ENCODE results near the gene SNRPD2.
"Not testable (repeated sequence)": the region's sequence is repeated elsewhere in the genome, so short reads cannot be mapped to it uniquely, and the experiment has no call there.

Gene SNRPD2

DNA sequence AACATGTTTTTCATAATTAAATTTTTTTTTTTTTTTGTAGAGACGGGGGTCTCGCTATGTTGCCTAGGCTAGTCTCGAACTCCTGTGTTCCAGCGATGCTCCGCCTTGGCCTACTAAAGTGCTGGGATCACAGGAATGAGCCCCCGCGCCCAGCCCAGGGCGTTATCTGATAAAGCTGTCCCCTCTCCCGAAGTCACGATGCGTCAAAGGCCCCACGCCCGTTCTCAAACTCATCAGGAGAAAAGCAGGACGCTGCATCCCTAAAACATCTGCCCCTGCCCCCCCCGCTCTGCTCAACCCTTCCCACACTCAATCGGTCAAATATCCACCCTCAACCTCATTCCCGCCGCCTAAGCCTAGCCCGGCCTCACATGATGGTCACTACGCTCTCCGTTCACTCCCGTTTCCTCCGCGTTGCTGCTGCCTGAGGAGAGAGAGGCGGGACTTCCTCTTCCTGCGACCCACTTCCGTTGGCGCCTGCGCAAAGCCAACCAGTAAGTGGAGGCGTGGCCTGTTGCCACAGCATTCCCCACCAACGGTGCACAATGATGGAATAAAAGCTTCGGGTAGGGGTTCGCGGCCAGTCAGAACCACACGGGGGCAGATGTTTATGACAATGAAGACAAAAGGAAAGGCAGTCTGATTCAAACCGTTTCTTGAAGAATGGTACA is at the start of gene SNRPD2:
Gene SNRPD2, minus strand, starts transcription at position 438 of the 671 bp plus-strand sequence. Its CDS starts 65 bp downstream, at position 373.
- DNase-seq, result peak; percentile 94

DNA sequence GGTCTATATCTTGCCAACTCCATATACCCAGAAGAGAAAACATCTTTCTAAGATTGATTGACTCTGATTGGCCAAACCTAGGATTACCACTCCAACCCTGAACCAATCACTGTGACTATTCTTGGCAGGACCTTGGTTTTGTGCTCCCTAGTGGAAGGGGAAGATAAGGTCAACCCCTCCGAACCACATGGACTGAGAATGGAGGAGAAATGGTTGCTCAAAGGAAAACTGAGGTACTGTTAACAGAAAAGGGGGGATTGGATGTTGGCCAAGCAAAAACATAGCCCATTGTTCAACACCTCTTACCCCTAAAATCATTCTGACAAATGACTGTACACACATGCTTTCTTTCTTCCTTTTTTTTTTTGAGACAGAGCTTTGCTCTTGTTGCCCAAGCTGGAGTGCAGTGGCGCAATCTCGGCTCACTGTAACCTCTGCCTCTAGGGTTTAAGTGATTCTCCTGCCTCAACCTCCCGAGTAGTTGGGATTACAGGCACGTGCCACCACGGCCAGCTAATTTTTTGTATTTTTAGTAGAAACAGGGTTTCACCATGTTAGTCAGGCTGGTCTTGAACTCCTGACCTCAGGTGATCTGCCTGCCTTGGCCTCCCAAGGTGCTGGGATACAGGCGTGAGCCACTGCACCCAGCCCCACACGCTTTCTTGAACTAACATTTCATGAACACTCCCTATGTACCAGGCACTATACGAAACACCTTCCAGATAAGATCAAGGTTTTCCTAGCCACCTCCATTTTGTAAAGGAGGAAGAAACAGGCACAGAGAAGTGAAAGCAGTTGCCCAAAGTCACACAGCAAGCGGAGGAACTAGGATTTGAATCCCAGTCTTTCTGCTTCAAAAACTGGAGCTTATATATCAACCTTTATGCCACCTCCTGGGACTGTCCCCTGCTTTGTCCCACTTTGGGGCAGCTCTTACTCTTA is 48.0 kb upstream of the SNRPD2 start:
- DNase-seq, result no peak

DNA sequence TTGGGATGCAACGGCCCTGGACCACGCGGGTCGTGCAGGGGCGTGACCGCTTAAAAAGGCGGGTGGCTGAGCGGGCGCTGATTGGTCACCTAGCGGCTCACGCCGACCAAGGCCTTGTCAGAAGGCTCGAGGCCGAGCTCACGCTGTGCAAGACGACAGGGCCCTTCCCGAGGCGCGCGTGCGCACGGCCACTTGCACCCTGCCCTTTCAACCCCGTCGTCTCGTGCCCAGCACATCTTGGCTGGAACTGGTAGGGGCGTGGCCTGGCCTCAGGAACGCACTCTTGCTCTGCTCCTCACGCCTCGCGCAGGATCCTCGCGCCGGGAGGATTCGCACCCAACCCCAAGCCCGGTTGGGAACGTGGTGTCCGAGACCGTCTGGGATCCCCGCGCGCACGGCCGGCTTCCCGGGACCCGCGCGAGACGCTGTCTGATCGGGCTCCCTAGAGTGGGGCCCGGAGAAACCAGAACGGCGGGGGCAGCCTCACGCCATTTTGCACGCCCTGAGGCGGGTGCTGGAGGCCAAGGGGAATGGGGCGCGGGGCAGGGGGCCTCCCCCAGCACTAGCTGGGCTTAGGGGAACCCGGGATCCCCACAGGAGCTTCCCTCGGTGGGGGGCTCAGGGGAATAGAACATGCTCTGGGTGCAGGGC is 41.5 kb upstream of the SNRPD2 start, which contains the start of gene MEIOSIN:
Gene MEIOSIN, plus strand, starts transcription at position 280 of the 651 bp plus-strand sequence. CDS start 1,938 bp downstream, outside the sequence.
- no peak for DNase-seq

DNA sequence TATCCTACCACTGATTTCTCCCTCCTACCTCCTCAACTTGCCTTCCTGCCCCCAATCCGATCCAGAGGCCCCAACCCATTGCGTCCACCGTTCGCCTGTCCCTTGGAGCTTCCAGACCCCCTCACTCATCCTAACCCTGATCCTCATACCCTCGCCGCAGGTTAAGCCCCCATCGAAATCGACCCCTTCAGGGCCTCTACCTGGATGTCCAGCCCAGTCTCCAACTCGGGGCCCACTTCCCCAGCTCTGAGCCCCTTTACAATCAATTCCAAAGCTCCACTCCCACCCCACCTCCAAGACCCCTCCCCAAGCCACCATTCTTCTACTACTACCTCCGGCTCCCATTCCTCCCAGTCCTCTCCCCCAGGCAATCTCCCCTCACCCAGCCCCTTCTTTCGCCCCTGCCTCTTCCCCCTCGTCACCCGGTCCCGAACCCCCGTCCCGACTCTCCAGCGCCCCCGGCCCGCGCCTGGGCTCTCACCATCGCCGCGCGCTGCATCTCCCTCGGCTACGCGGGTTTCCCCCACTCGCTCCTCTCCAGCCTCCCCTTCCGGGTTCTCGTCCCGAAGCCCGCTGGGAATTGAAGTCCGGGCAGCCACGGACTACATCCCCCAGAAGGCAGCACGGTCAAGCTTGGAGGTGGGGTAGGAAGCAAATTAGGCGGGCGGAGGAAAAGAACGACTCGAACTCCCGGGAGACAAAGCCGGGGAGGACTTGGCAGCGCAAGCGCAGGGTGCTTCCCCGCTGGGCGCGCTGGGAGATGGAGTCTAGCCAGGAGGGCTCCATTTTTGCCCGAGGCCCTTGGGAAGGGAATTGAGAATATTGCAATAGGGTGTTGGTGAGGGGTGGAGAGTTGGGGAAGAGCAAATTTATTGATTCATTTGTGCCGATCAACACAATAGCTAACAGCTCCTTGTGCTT is 38.9 kb upstream of the SNRPD2 start, which contains the start of gene FBXO46:
Gene FBXO46, minus strand, starts transcription at position 529 of the 921 bp plus-strand sequence. CDS start 17,401 bp downstream, outside the sequence.
- DNase-seq, result peak; percentile 96

DNA sequence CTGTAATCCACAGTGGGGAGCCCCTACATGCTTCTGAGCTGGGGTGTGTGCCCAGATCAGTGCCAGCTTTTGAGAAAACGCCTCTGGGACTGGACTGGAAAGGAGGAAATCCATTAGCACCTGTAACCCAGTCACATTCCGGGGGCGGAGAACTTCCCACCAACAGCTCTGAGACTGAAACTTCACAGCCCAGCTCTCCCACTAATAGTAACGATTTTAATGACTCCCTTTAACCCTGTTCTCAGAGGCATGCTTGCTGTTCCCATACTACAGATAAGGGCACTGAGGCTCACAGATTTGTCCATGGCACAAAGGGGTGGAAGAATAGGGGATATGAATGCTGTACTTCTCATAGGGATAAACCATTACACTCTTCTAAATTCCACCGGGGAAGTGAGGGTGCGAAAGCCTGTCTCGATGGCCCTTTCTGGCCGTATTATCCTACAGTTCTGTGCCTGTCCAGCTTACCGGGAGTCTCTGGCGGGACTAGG is 38.1 kb upstream of the SNRPD2 start:
- DNase-seq, result peak; percentile 46

DNA sequence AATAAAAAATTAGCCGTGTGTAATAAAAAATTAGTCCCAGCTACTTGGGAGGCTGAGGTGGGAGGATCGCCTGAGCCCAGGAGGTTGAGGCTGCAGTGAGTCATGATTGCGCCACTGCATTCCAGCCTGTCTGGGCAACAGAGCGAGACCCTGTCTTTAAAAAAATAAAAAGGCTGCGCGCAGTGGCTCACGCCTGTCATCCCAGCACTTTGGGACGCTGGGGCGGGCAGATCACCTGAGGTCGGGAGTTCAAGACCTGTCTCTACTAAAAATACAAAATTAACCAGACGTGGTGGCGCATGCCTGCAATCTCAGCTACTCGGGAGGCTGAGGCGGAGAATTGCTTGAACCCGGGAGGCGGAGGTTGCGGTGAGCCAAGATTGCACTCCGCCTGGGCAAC is 36.9 kb upstream of the SNRPD2 start:
- DNase-seq, result not testable (repeated sequence)

DNA sequence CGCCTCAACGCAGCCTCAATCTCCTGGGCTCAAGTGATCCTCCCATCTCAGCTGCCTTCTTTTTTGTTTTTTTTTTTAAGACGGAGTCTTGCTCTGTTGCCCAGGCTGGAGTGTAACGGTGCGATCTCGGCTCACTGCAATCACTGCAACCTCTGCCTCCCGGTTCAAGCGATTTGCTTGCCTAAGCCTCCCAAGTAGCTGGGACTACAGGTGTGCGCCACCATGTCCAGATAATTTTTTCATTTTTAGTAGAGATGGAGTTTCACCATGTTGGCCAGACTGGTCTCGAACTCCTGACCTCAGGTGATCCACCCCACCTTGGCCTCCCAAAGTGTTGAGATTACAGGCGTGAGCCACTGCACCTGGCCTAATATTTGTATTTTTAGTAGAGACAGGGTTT is 28.3 kb upstream of the SNRPD2 start:
- not testable (repeated sequence) for DNase-seq

DNA sequence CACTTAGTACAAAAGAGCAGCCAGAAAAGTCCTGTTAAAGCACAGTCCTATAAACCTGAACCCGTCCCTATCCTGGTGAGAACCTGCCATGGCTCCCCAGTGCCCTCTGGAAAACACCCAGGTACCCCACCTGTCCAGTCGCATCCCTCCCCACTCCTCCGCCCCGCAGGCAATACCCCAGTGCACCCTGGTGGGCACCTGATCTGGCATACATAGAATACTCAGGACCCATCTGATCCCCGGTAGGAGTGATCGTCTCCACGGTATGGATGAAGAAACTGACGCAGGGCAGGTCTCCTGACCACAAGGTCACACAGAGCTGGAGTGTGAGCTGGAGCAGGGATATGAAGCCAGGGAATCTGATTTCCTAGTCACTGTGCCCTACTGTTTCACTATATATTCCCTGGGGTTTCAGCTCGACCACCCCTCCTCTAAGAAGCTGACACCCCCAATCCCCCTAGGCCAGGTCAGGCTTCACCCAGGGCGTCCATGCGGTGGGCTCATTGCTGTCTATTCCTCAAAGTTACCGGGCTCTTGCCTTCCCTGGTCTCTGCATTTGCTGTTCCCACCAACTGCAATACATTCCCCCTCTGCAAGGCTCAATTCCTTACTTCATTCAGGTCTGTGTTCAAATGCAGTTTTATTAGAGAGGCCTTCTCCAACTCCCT is 26.4 kb upstream of the SNRPD2 start:
- DNase-seq, result no peak

DNA sequence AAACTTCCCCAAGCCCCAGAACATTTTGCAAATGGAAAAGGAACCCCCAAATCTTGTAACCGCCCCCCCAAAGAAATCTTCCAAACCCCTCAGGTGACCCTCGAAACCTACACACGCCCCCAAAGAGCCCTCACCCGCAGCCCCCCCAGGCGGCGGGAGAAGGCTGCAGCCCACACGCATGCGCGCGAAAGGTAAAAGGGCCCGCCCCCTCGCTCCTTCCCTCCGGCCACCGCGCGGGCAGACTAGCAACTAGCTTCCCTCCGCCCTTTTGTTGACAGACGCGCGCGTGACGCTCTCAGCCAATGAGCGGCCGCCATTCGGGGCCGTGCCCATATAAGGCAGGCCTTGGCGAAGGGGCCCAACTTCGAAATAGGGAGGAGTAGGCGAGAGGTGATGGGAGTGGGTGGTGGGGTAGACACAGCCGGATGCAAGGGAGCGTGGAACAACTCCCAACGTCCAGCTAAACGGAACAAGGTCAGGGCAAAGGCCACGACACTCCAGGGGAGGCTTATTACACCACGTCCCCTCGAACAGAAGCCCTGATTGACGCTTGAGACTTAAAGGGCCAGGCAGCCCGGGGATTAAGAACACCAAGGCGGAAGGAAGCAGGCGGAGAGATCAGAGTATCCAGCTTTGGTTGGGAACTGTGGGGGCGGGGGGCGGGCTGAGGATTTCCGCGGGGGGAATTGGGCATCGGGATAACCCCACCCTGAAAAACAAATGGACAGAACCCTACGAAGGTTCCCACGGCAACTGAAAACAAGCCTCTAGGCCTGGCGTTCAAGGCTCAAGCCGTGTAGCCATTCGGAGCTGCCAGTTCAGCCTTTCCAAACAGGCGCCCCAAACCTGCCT is 25.6 kb upstream of the SNRPD2 start:
- DNase-seq, result peak; percentile 98

DNA sequence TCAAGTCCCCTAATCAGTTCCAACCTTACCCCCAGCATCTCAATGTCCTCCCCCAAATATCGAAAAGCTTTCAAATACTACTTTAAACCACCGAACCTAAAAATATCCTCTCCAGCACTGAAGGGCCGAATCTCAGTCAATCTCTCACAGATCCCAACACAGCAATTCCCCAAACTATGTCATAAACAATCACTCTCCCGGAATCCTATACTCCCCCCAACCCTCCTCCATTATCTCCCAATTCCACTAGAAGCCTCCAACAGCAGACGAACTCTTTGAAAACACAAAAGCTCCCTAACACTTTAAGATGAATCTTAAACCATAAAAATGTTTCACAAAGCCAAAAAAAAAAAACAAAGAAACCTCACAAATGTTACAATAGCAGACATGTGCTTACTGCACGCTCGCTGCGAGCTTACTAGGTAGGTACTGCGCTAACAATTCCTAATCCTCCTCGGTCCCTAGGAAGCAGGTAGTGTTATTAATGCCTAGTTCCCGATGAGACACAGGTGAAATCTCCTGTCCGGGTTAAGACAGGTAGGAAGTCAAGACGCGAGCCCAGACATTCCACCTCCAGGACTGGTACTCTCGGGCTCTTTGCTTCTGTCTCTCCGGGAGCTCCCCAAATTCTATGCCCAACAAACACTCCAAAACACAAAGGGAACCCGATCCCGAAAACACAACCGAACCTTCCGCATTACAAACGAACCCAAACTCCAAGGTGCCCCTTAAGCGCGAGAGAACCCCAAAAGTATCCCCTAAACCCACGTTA is 24.8 kb upstream of the SNRPD2 start:
- peak; percentile 29 for DNase-seq

DNA sequence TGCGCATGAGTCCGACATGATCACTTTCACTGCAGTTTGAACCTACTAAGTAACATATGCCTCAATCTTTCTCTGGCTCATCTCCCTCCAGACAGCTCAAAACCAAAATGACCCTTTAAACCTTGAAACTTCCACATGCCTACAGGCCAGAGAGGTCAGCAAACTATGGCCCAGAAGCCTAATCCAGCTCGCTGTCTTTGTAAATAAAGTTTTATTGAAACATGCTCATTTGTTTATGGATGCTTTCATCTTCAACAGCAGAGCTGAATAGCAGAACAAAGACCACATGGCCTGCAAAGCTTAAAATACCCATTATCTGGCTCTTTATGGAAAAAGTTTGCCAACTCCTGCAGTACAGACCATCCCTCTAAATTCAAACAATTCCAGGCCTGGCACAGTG is 23.4 kb upstream of the SNRPD2 start:
- DNase-seq, result no peak

DNA sequence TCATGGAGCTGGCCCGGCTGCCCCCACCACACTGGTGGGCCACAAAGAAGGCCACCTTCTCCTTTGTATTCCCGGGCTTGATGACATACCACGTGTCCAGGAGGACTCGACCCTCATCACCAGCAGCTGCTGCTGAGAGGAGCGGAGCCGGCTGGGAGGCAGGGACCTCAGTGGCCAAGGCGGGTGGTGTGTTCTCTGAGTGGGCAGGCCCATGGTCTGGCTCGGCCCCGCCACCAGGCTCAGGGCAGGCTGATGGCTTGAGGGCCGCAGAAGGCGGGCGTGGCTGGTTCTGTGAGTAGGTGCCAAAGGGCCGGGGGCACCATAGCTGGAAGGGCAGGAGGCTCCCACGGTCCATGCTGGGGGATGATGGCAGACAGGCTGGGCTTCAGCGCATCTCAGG is 21.4 kb upstream of the SNRPD2 start:
- no peak for DNase-seq

DNA sequence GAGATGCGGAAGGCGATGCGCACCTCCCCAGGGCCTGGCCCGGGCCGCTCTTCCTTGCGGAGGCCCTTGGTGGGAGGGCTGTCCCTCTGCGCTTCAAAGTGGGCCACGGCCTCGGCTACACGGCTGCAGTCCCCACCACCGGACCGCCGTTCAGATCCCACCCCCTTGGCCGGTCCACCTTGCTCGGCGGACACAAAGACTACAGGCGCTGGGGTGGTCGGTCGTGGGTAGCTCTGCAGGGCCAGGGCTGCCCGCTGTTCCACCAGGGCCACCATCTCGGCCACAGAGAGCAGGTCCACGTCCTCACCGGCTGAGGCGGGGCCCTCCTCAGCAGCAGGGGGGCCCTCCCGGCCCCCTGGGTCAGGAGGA is 20.9 kb upstream of the SNRPD2 start:
- DNase-seq, result no peak

DNA sequence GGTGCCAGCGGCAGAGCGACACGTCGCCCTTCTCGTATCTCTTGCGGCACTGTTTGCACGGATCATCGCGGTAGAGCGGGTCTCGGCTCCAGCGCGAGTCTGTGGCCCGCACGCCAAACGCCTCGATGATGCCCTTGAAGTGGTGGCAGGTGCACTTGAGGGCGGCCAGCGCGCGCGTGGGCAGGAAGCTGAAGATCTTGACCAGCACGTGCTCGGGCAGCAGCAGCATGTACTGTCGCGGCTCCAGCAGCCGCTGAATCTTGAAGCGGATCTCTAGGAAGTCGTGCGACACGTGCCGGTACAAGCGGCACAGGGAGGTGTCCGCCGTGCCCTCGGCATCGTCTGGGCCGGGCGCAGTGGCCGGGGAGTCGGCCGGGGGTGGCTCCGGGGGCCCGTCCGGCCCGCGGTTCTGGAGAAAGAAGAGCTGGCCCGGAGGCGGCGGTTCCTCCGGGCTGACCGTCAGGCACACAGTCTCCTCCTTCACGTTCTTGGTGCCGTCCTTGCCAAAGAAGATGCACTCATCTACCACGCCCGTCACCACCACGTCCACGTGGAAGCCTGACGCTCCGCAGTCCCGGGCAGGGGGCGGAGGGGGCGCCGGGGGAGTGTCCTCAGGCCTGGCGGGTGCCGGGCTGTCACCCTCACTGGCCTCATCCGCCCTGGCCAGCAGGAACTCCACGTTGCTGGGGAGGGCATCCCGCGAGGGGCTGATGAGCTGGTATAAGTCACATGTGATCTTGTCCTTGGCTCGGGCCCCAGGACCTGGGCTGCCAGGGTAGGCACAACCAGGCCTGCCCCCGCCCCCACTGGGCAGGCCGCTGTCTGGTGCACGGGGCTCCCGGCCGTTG is 20.3 kb upstream of the SNRPD2 start:
- no peak for DNase-seq

DNA sequence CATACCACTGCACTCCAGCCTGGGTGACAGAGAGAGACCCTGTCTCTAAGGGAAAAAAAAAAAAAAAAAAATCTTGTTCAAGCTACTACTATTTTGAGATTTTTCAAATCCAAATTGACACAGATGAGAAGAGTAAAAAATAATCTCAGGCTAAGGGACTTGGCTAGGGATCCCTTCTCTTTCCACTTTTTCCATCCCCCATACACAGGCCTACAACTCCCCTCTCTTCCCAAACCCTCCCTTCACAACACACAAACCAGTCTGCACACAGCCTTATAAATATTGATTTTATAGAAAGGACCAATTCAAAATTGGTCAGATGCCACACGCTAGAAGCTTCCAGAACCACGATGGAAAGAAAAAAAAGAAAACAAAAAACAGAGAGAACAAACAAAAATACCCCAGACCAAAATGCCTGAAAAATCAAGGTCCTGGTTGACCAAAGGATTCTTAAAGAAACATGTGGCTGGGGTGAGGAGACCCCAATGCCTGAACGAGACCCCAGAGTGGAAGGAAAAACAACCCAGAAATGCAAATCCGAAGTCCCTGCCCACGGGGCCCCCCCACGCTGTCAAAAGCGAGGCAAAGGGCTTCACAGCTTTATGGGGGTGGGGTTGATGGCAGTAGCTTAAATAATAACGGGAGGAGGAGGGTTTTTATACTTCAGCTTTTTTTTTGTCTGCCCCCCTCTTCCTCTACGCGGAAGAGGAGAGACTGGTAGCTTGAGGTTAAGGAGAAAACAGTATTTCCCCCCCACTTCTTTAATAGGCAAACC is 18.8 kb upstream of the SNRPD2 start:
- DNase-seq, result no peak

DNA sequence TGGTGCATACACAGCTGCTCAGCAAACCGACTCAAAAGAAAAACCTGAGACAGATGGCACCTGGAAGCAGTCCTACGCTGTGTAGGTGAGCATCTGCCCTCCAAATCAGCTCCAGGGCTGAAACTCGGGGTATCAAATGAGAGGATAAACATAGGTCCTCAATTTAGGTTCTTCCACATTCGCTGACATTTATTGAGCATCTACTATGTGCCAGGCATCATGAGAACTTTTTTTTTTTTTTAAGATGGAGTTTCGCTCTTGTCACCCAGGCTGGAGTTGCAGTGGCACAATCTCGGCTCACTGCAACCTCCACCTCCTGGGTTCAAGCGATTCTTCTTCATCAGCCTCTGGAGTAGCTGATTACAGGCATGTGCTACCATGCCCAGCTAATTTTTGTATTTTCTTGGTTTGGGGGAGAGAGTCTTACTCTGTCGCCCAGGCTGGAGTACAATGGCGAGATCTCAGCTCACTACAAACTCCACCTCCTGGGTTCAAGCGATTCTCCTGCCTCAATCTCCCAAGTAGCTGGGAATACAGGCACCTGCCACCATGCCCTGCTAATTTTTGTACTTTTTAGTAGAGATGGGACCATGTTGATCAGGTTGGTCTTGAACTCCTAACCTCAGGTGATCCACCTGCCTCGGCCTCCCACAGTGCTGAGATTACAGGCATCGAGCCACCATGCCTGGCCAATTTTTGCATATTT is 14.1 kb upstream of the SNRPD2 start:
- no peak for DNase-seq

DNA sequence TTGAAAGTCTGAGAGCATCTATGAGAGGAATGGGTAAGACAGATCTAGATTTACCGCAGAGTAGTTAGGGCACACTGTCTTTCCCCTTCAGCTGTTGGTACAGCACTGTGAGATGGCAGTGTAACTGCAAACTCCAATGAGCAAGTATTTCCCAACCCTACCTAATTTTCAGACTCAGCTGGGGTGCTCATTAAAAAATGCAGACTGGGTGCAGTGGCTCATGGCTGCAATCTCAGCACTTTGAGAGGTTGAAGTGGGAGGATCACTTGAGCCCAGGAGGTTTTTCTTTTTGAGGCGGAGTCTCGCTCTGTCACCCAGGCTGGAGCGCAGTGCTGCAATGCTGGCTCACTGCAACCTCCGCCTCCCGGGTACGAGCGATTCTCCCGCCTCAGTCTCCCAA is 13.4 kb upstream of the SNRPD2 start:
- DNase-seq, result no peak
